GM12878 (cell line): ENCODE measurements around the gene RAP1B. TPM values are rescaled to one million over a fixed set of nuclear protein-coding genes. Genes with fewer than 3 reads are reported as not detected.

ENCODE experiments used
- ATAC-seq: fragments of 200-7000 bp; cut with Tn5 transposase; 3 replicates; pipeline ENCODE4 v1.9.1; 2020; ENCODE audit warnings: mild to moderate bottlenecking, moderate library complexity
- BruUV-seq: library from RNA; stranded (reverse); fragments of 400-500 nt; replicated peaks from 2 replicates; lab custom pipeline; 2021; lab: Mats Ljungman, UMichigan
- CTCF ChIA-PET: fragments of 300-600 bp; sonication (Branson Sonifier 250); formaldehyde crosslinking; extraction: SDS; loops from one replicate; lab custom pipeline; 2021; ENCODE audit warnings: inconsistent platforms; lab: Yijun Ruan, JAX
- POLR2A ChIA-PET: fragments of 350-600 bp; formaldehyde crosslinking; extraction: SDS; loops from one replicate; lab custom pipeline; 2021; ENCODE audit warnings: inconsistent platforms; lab: Charles Lee
- RAD21 ChIA-PET: fragments of 300-600 bp; sonication (Branson Sonifier 250); formaldehyde crosslinking; loops from one replicate; lab custom pipeline; 2023; ENCODE audit warnings: antibody characterized with exemption; ENCODE audit not compliant: unreplicated experiment; lab: Charles Lee
- SMC1A ChIA-PET: fragments of 300-600 bp; sonication (Branson Sonifier 250); formaldehyde crosslinking; loops from one replicate; lab custom pipeline; 2023; ENCODE audit not compliant: unreplicated experiment, uncharacterized antibody; lab: Charles Lee
- DNase-seq: peaks from one replicate; pipeline ENCODE4 v3.0.0-alpha.2; 2011; ENCODE audit warnings: low read depth, low spot score
- FAIRE-seq: peaks from 3 replicates; lab custom pipeline; 2011; peaks lifted over from hg19 to GRCh38; lab: Jason Lieb, UNC
- H2AFZ ChIP-seq: 2 replicates; pipeline ENCODE4 v1.6.0; 2011; ENCODE audit warnings: low read depth, low read length, control low read depth; ENCODE audit not compliant: control insufficient read depth
- H3K27ac ChIP-seq: 2 replicates; pipeline ENCODE4 v1.5.1; 2011; ENCODE audit warnings: control low read depth; ENCODE audit not compliant: control insufficient read depth, insufficient read depth
- H3K27me3 ChIP-seq, 2 experiments: replicated peaks in 1 of 2; 2 replicates each; pipeline versions ENCODE4 v1.6.0 to v1.6.1; 2011; ENCODE audit warnings: low read length in 1 of 2; ENCODE audit not compliant: control insufficient read depth in 2 of 2, insufficient read depth in 2 of 2
- H3K36me3 ChIP-seq, 2 experiments: 2 replicates each; pipeline ENCODE4 v1.5.1; 2011; ENCODE audit warnings: low read length in 1 of 2; ENCODE audit not compliant: control insufficient read depth in 2 of 2, insufficient read depth in 2 of 2
- H3K4me1 ChIP-seq: 2 replicates; pipeline ENCODE4 v1.6.1; 2011; ENCODE audit warnings: mild to moderate bottlenecking, low read length, moderate library complexity, mixed read lengths; ENCODE audit not compliant: control insufficient read depth, insufficient read depth
- H3K4me2 ChIP-seq: 2 replicates; pipeline ENCODE4 v1.6.0; 2011; ENCODE audit warnings: control low read depth; ENCODE audit not compliant: control insufficient read depth, insufficient read depth
- H3K4me3 ChIP-seq: fragments of 200-600 bp; sonication (generic); 2 replicates; pipeline ENCODE4 v1.5.1; 2016
- H3K79me2 ChIP-seq: 2 replicates; pipeline ENCODE4 v1.6.0; 2011; ENCODE audit warnings: low read length; ENCODE audit not compliant: control insufficient read depth, insufficient read depth
- H3K9ac ChIP-seq: 2 replicates; pipeline ENCODE4 v1.8.0; 2011; ENCODE audit warnings: low read length, control low read depth, mixed read lengths; ENCODE audit not compliant: control insufficient read depth, insufficient read depth
- H3K9me3 ChIP-seq: replicated peaks from 3 replicates; pipeline ENCODE4 v1.5.1; 2011; ENCODE audit warnings: mild to moderate bottlenecking, low read length; ENCODE audit not compliant: control insufficient read depth, insufficient read depth
- H4K20me1 ChIP-seq: 2 replicates; pipeline ENCODE4 v1.6.0; 2011; ENCODE audit not compliant: control insufficient read depth, insufficient read depth
- CREM ChIP-seq: IDR thresholded peaks from 2 replicates; pipeline ENCODE4 v1.6.1; 2014; ENCODE audit warnings: antibody characterized with exemption, low read depth
- ESRRA ChIP-seq: IDR thresholded peaks from 2 replicates; pipeline ENCODE4 v1.6.1; 2012; ENCODE audit warnings: mild to moderate bottlenecking, low read length, improper control_type of control experiment
- HDAC2 ChIP-seq: fragments of 200-600 bp; sonication (generic); IDR thresholded peaks from 2 replicates; pipeline ENCODE4 v1.6.1; 2017
- IRF3 ChIP-seq: fragments of 450-650 bp; IDR thresholded peaks from 2 replicates; pipeline ENCODE4 v1.6.1; 2014; ENCODE audit warnings: mild to moderate bottlenecking
- JUNB ChIP-seq: IDR thresholded peaks from 2 replicates; pipeline ENCODE4 v1.6.1; 2016; ENCODE audit warnings: antibody characterized with exemption, mild to moderate bottlenecking
- KLF5 ChIP-seq: fragments of 450-650 bp; IDR thresholded peaks from 2 replicates; pipeline ENCODE4 v1.6.1; 2014; ENCODE audit warnings: mild to moderate bottlenecking; ENCODE audit not compliant: partially characterized antibody
- LARP7 ChIP-seq: fragments of 450-650 bp; IDR thresholded peaks from 2 replicates; pipeline ENCODE4 v1.6.1; 2017; ENCODE audit warnings: mild to moderate bottlenecking
- MXI1 ChIP-seq: fragments of 150-350 bp; IDR thresholded peaks from 2 replicates; pipeline ENCODE4 v1.6.1; 2011; ENCODE audit warnings: low read depth, mild to moderate bottlenecking, inconsistent platforms, low read length, improper control_type of control experiment
- NR2C1 ChIP-seq: fragments of 450-650 bp; IDR thresholded peaks from 2 replicates; pipeline ENCODE4 v1.6.1; 2017; ENCODE audit warnings: antibody characterized with exemption, mild to moderate bottlenecking, moderate library complexity
- RB1 ChIP-seq: fragments of 450-650 bp; formaldehyde crosslinking; IDR thresholded peaks from 2 replicates; pipeline ENCODE4 v1.6.1; 2017; ENCODE audit warnings: mild to moderate bottlenecking, borderline replicate concordance
- RCOR1 ChIP-seq: conservative IDR thresholded peaks from 2 replicates; pipeline ENCODE4 v1.6.1; 2012; ENCODE audit warnings: low read depth, low read length, improper control_type of control experiment
- SREBF1 ChIP-seq: IDR thresholded peaks from 2 replicates; pipeline ENCODE4 v1.6.1; 2012; ENCODE audit warnings: mild to moderate bottlenecking, low read length
- SRF ChIP-seq, 2 experiments: IDR thresholded peaks; 2 replicates each; pipeline ENCODE4 v1.6.1; 2011; ENCODE audit warnings: low read depth in 2 of 2, low read length in 2 of 2, mild to moderate bottlenecking in 1 of 2, moderate library complexity in 1 of 2
- YBX1 ChIP-seq: fragments of 450-650 bp; IDR thresholded peaks from 2 replicates; pipeline ENCODE4 v1.6.1; 2016; ENCODE audit warnings: antibody characterized with exemption
- WGBS: methylation state at CpG from one replicate; pipeline ENCODE4 v1.1.6; 2016; ENCODE audit warnings: low lambda C conversion rate; ENCODE audit not compliant: insufficient replicate concordance, insufficient coverage; ENCODE audit errors: missing lambda C conversion rate; 5-methylcytosine and 5-hydroxymethylcytosine counted together
- in situ Hi-C: fragments of 300-500 bp; cut with MboI; formaldehyde crosslinking; loops from 9 replicates; pipeline ENCODE4 v1.14.3; 2018; ENCODE audit warnings: mixed read lengths
- intact Hi-C: fragments of 100-400 bp; cut with micrococcal nuclease; formaldehyde crosslinking; loops from one replicate; pipeline ENCODE4 v1.14.2; 2022; ENCODE audit not compliant: unreplicated experiment
- polyA plus RNA-seq, 11 experiments: library from polyadenylated mRNA; depleted of rRNA in 4 of 11; unstranded in 6 of 11; stranded (reverse) in 5 of 11; fragments of >200 nt; fragmentation: Nextera tagmentation in 4 of 11; fragmentation: Illumina TruSeq in 1 of 11; extraction: Ambion mirVana in 4 of 11; extraction: Trizol in 1 of 11; gene quantifications; 1 replicate in 1 of 11; 2 replicates in 10 of 11; pipeline versions ENCODE4 v1.2.1 to v1.2.3, GENCODE V29; 2011 to 2016; ENCODE audit warnings: inconsistent platforms in 2 of 11, missing spikeins in 2 of 11, low read depth in 1 of 11
- total RNA-seq, 4 experiments: library from RNA; depleted of rRNA in 3 of 4; stranded (reverse); fragments of >200 nt in 3 of 4; fragmentation: Illumina TruSeq in 1 of 4; extraction: Trizol in 1 of 4; gene quantifications; 2 replicates each; pipeline versions ENCODE4 v1.2.1 to v1.2.3, GENCODE V29; 2013 to 2021
- TF ChIP-seq, protein P1 (sequence below): IDR thresholded peaks from 2 replicates; pipeline ENCODE4 v1.6.1; 2012; ENCODE audit warnings: low read depth, low read length, improper control_type of control experiment

Gene RAP1B
- total and polyA plus RNA-seq, 10 of the 15 experiments (the other 5 are each of a cell fraction or from before 2014, with no cell fraction given) = 88.9 to 219 (median 127) TPM

GRCh38 chr12:68627673-68628319 lies 17.1 kb downstream of the RAP1B start:
- H4K20me1 ChIP-seq = no peaks in the 10 kb centered on the region; the same call in 1 of the 2 replicates
- peaks cover 1 to 5% of the 10 kb centered on the region in 2 experiments for H3K36me3 ChIP-seq
- peaks cover 24% of the 10 kb centered on the region for H3K9me3 ChIP-seq
- no peaks in the 10 kb centered on the region for H3K27me3 ChIP-seq
- FAIRE-seq = no peak
- ChIA-PET SMC1A (interaction anchor here (1.6 to 3.3 kb wide), 6 partner anchors 9 to 268 kb away, joined by 4 to 23 read pairs (median 12); no protein-coding TSS in a partner anchor), POLR2A (interaction anchor here (0.6 to 1.4 kb wide), 4 partner anchors 10 to 1578 kb away, joined by 3 to 10 read pairs (median 4); no protein-coding TSS in a partner anchor), CTCF (interaction anchor here (0.6 to 1.4 kb wide), 2 partner anchors 11 to 50 kb away, joined by 3 read pairs; no protein-coding TSS in a partner anchor), RAD21 (interaction anchor here (1.4 to 3.8 kb wide), 3 partner anchors 12 to 147 kb away, joined by 3 to 24 read pairs (median 8); no protein-coding TSS in a partner anchor)
- no TSS peak for BruUV-seq
- no peak overlapping the region for H3K4me2 ChIP-seq
- no peak overlapping the region for H3K4me3 ChIP-seq
- intact Hi-C loops (no loop called here), in situ Hi-C loops (no loop called here)
- TF ChIP-seq JUNB (no peak), SRF (IDR thresholded peaks at IDR 0.05; ENCODE audit: low read depth in 2 of 2, low read length in 2 of 2) (no peak)
- H3K79me2 ChIP-seq = peaks cover 100% of the 10 kb centered on the region
- H2AFZ ChIP-seq = no peak overlapping the region
- WGBS = 98% methylated on average over 3 of the region's 3 CpGs
- H3K27ac ChIP-seq = no peak overlapping the region
- no peak overlapping the region for H3K9ac ChIP-seq
- peaks cover 40% of the 10 kb centered on the region for H3K4me1 ChIP-seq
- DNase-seq = no peak
- no peak for ATAC-seq

- SMC1A ChIA-PET = interaction anchor here (0.7 to 3.3 kb wide), 9 partner anchors 10 to 269 kb away, joined by 3 to 23 read pairs (median 6); no protein-coding TSS in a partner anchor
- H3K27ac ChIP-seq = no peak overlapping the region
- H3K36me3 ChIP-seq = peaks cover 1 to 5% of the 10 kb centered on the region in 2 experiments
- peaks cover 24% of the 10 kb centered on the region for H3K9me3 ChIP-seq
- peaks cover 100% of the 10 kb centered on the region for H3K79me2 ChIP-seq
- no peak for DNase-seq
- no peaks in the 10 kb centered on the region for H3K27me3 ChIP-seq
- RAD21 ChIA-PET = interaction anchor here (1.2 to 3.8 kb wide), 5 partner anchors 11 to 273 kb away, joined by 3 to 24 read pairs (median 6); no protein-coding TSS in a partner anchor
- no peak overlapping the region for H3K4me2 ChIP-seq
- in situ Hi-C loops = no loop called here
- CTCF ChIA-PET = interaction anchor here (0.6 to 1.4 kb wide), 3 partner anchors 10 to 49 kb away, joined by 3 to 4 read pairs (median 3); no protein-coding TSS in a partner anchor
- no peak for FAIRE-seq
- no peaks in the 10 kb centered on the region for H4K20me1 ChIP-seq
- H3K4me3 ChIP-seq = no peak overlapping the region
- intact Hi-C loops = no loop called here
- no peak overlapping the region for H3K9ac ChIP-seq
- TF ChIP-seq ESRRA (no peak), LARP7 (no peak), RCOR1 (no peak), SREBF1 (no peak), CREM (no peak), IRF3 (no peak), HDAC2 (no peak), RB1 (no peak), MXI1 (no peak), NR2C1 (no peak), YBX1 (no peak), KLF5 (no peak)
- TF ChIP-seq, protein P1, sequence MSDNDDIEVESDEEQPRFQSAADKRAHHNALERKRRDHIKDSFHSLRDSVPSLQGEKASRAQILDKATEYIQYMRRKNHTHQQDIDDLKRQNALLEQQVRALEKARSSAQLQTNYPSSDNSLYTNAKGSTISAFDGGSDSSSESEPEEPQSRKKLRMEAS = no peak
- TF ChIP-seq, all 136 proteins: peak for 0
- peak; percentile 11 for ATAC-seq
- POLR2A ChIA-PET = interaction anchor here (0.6 to 1.7 kb wide), 8 partner anchors 11 to 639 kb away, joined by 3 to 12 read pairs (median 3); partner anchors contain the start of gene RAP1B
- Histone ChIP-seq H3K4me1 (peaks cover 49% of the 10 kb centered on the region), H2AFZ (no peak overlapping the region)
- no TSS peak for BruUV-seq
These were observed 18.0 kb downstream of the RAP1B start for GRCh38 chr12:68628698-68629097.
